Tibial nerve (tissue), 4 donors: Measurements from ENCODE around the gene GART. TPM values are rescaled to one million over a fixed set of nuclear protein-coding genes. Genes with fewer than 3 reads are reported as not detected.

ENCODE experiments used
- DNase-seq, 2 donors: peaks; one replicate each; pipeline ENCODE4 v3.0.0-alpha.2; 2019; ENCODE audit warnings: low spot score in 2 of 2
- H3K27ac ChIP-seq, 4 donors: fragments of 200-600 bp; sonication (generic) in 3 of 4; one replicate each; pipeline ENCODE4 v1.5.1; 2017 to 2019; ENCODE audit warnings: mild to moderate bottlenecking in 1 of 4
- H3K27me3 ChIP-seq, 2 donors: fragments of 200-600 bp; sonication (generic) in 1 of 2; one replicate each; pipeline versions ENCODE4 v1.5.1 to v1.6.0; 2017 to 2019
- H3K36me3 ChIP-seq, 3 donors: fragments of 200-600 bp; sonication (generic); one replicate each; pipeline ENCODE4 v1.5.1; 2018 to 2019
- H3K4me1 ChIP-seq, 4 donors: fragments of 200-600 bp; sonication (generic) in 3 of 4; one replicate each; pipeline ENCODE4 v1.5.1; 2017 to 2019
- H3K4me3 ChIP-seq, 4 donors: fragments of 200-600 bp; sonication (generic) in 3 of 4; one replicate each; pipeline ENCODE4 v1.5.1; 2017 to 2019; ENCODE audit warnings: mild to moderate bottlenecking in 1 of 4, moderate library complexity in 1 of 4
- H3K9me3 ChIP-seq, 4 donors: fragments of 200-600 bp; sonication (generic) in 3 of 4; one replicate each; pipeline ENCODE4 v1.5.1; 2017 to 2019
- CTCF ChIP-seq, 5 experiments: fragments of 200-600 bp in 3 of 5; fragments of 450-650 bp in 2 of 5; sonication (generic) in 3 of 5; IDR thresholded peaks; one replicate each; pipeline ENCODE4 v1.5.1; 2016 to 2019; ENCODE audit warnings: antibody characterized with exemption in 5 of 5, mild to moderate bottlenecking in 3 of 5, moderate library complexity in 2 of 5
- EP300 ChIP-seq, 2 donors: sonication (generic); formaldehyde crosslinking; IDR thresholded peaks; one replicate each; pipeline ENCODE4 v1.6.1; 2017; ENCODE audit warnings: antibody characterized with exemption in 2 of 2, mild to moderate bottlenecking in 1 of 2
- POLR2A ChIP-seq, 2 donors: fragments of 450-650 bp; IDR thresholded peaks; one replicate each; pipeline ENCODE4 v1.6.1; 2017; ENCODE audit warnings: antibody characterized with exemption in 2 of 2, mild to moderate bottlenecking in 2 of 2, moderate library complexity in 2 of 2
- WGBS, 2 donors: methylation state at CpG; one replicate each; pipeline ENCODE4 v1.1.5; 2018; 5-methylcytosine and 5-hydroxymethylcytosine counted together
- total RNA-seq, 4 donors: library from RNA; depleted of rRNA; stranded (reverse); fragments of >200 nt; gene quantifications; one replicate each; pipeline ENCODE4 v1.1.0, GENCODE V29; 2016

Gene GART
- total RNA-seq, 4 donors from 2014 or later: 73.5 to 141 (median 106) TPM

GRCh38 chr21:33561373-33561772 lies 19.5 kb upstream of the GART start:
- Histone ChIP-seq H3K27me3 (no peaks in the 10 kb centered on the region), H3K27ac (no peak overlapping the region), H3K9me3 (no peaks in the 10 kb centered on the region), H3K4me3 (no peak overlapping the region), H3K4me1 (peaks cover 0 to 36% (median under 1%) of the 10 kb centered on the region in 4 donors), H3K36me3 (peaks cover 0 to 65% (median 16%) of the 10 kb centered on the region in 3 donors)
- 63% methylated on average over 2 of the region's 2 CpGs for WGBS, 2 donors
- no peak for TF ChIP-seq POLR2A (IDR thresholded peaks at IDR 0.05)
- TF ChIP-seq CTCF (IDR thresholded peaks at IDR 0.05): no peak
- TF ChIP-seq EP300 (IDR thresholded peaks at IDR 0.05): no peak
- DNase-seq: no peak

- no peak for DNase-seq
- H3K4me3 ChIP-seq: no peak overlapping the region
- peaks cover 0 to 40% (median 2%) of the 10 kb centered on the region in 4 donors for H3K4me1 ChIP-seq
- no peak overlapping the region for H3K27ac ChIP-seq
- no peaks in the 10 kb centered on the region for H3K9me3 ChIP-seq
- peaks cover 0 to 70% (median 16%) of the 10 kb centered on the region in 3 donors for H3K36me3 ChIP-seq
- TF ChIP-seq EP300 (IDR thresholded peaks at IDR 0.05) (no peak), CTCF (IDR thresholded peaks at IDR 0.05) (no peak), POLR2A (IDR thresholded peaks at IDR 0.05) (no peak)
- no peaks in the 10 kb centered on the region for H3K27me3 ChIP-seq
These were observed 19.0 kb upstream of the GART start for GRCh38 chr21:33560965-33561364.

- 91 to 95% methylated on average over 10 of the region's 10 CpGs for whole genome bisulfite sequencing, 2 donors
- TF ChIP-seq CTCF (IDR thresholded peaks at IDR 0.05) (no peak), EP300 (IDR thresholded peaks at IDR 0.05) (no peak), POLR2A (IDR thresholded peaks at IDR 0.05) (no peak)
- Histone ChIP-seq H3K4me3 (no peak overlapping the region), H3K27me3 (no peaks in the 10 kb centered on the region), H3K9me3 (no peaks in the 10 kb centered on the region), H3K4me1 (peaks cover 0 to 47% (median 6%) of the 10 kb centered on the region in 4 donors), H3K27ac (no peak overlapping the region), H3K36me3 (peaks cover 0 to 76% (median 16%) of the 10 kb centered on the region in 3 donors)
- no peak for DNase-seq
These were observed 17.9 kb upstream of the GART start for GRCh38 chr21:33559813-33560212.

- no peak overlapping the region for H3K27ac ChIP-seq
- H3K27me3 ChIP-seq: no peaks in the 10 kb centered on the region
- WGBS, 2 donors: 87 to 88% methylated on average over 4 of the region's 4 CpGs
- H3K36me3 ChIP-seq: peaks cover 0 to 78% (median 21%) of the 10 kb centered on the region in 3 donors
- no peaks in the 10 kb centered on the region for H3K9me3 ChIP-seq
- H3K4me3 ChIP-seq: no peak overlapping the region
- TF ChIP-seq CTCF (IDR thresholded peaks at IDR 0.05): no peak
- no peak for TF ChIP-seq EP300 (IDR thresholded peaks at IDR 0.05)
- no peak for TF ChIP-seq POLR2A (IDR thresholded peaks at IDR 0.05)
- no peak for DNase-seq
- H3K4me1 ChIP-seq: peaks cover 0 to 47% (median 6%) of the 10 kb centered on the region in 4 donors
These were observed 17.0 kb upstream of the GART start for GRCh38 chr21:33558777-33559421.

GRCh38 chr21:33557447-33557846 lies 15.5 kb upstream of the GART start:
- no peak for TF ChIP-seq POLR2A (IDR thresholded peaks at IDR 0.05)
- no peak for TF ChIP-seq CTCF (IDR thresholded peaks at IDR 0.05)
- TF ChIP-seq EP300 (IDR thresholded peaks at IDR 0.05): no peak
- 96 to 97% methylated on average over 19 of the region's 19 CpGs for WGBS, 2 donors
- peaks cover 2 to 88% (median 27%) of the 10 kb centered on the region in 3 donors for H3K36me3 ChIP-seq
- no peaks in the 10 kb centered on the region for H3K9me3 ChIP-seq
- no peak overlapping the region for H3K4me3 ChIP-seq
- H3K4me1 ChIP-seq: peaks cover 0 to 38% (median 6%) of the 10 kb centered on the region in 4 donors
- no peak for DNase-seq
- H3K27ac ChIP-seq: no peak overlapping the region
- no peaks in the 10 kb centered on the region for H3K27me3 ChIP-seq
